H1 (cell line): Measurements from ENCODE around the gene CAMTA2. TPM values are rescaled to one million over a fixed set of nuclear protein-coding genes. Genes with fewer than 3 reads are reported as not detected.

Experiments used
- CTCF ChIA-PET: fragments of 300-600 bp; sonication (Branson Sonifier 250); formaldehyde crosslinking; loops from one replicate; lab custom pipeline; 2021; ENCODE audit not compliant: partially characterized antibody; lab: Charles Lee
- POLR2A ChIA-PET: fragments of 300-600 bp; sonication (Branson Sonifier 250); formaldehyde crosslinking; loops from one replicate; lab custom pipeline; 2021; ENCODE audit warnings: inconsistent platforms; ENCODE audit not compliant: partially characterized antibody; lab: Charles Lee
- DNase-seq, 2 experiments: peaks; one replicate each; pipeline versions ENCODE4 v3.0.0 to v3.0.0-alpha.2; 2010 to 2022; ENCODE audit warnings: low spot score in 2 of 2, low read depth in 1 of 2, mixed read lengths in 1 of 2
- FAIRE-seq: peaks from 2 replicates; lab custom pipeline; 2011; peaks lifted over from hg19 to GRCh38; lab: Jason Lieb, UNC
- H2AFZ ChIP-seq: 2 replicates; pipeline ENCODE4 v1.8.1; 2012; ENCODE audit warnings: low read length, inconsistent platforms
- H2AK5ac ChIP-seq: 2 replicates; pipeline ENCODE4 v1.6.1; 2013; ENCODE audit warnings: low read depth, low read length
- H2BK120ac ChIP-seq: replicated peaks from 2 replicates; pipeline ENCODE3; 2013; ENCODE audit warnings: low read depth, low read length, inconsistent platforms
- H2BK12ac ChIP-seq: 2 replicates; pipeline ENCODE4 v1.6.1; 2013; ENCODE audit warnings: low read depth, low read length
- H2BK15ac ChIP-seq: 2 replicates; pipeline ENCODE4 v1.6.1; 2013; ENCODE audit warnings: low read length
- H2BK20ac ChIP-seq: 2 replicates; pipeline ENCODE4 v1.6.1; 2013; ENCODE audit warnings: low read length
- H2BK5ac ChIP-seq: 2 replicates; pipeline ENCODE4 v1.6.1; 2013; ENCODE audit warnings: low read depth, low read length
- H3K14ac ChIP-seq: 2 replicates; pipeline ENCODE4 v1.6.1; 2013; ENCODE audit warnings: inconsistent platforms; ENCODE audit not compliant: insufficient read length
- H3K18ac ChIP-seq: 2 replicates; pipeline ENCODE4 v1.6.1; 2013; ENCODE audit warnings: low read length; ENCODE audit errors: extremely low read depth
- H3K23ac ChIP-seq: 2 replicates; pipeline ENCODE4 v1.6.1; 2013; ENCODE audit warnings: inconsistent platforms; ENCODE audit not compliant: insufficient read length
- H3K23me2 ChIP-seq: 2 replicates; pipeline ENCODE4 v1.6.1; 2013; ENCODE audit warnings: low read depth, low read length
- H3K27ac ChIP-seq: 2 replicates; pipeline ENCODE4 v1.6.1; 2011; ENCODE audit warnings: low read depth, low read length, inconsistent platforms
- H3K27me3 ChIP-seq, 4 experiments: replicated peaks in 1 of 4; 1 replicate in 1 of 4; 2 replicates in 3 of 4; pipeline versions ENCODE4 v1.6.1 to v1.8.1; 2011 to 2013; ENCODE audit warnings: low read length in 3 of 4, mild to moderate bottlenecking in 3 of 4, inconsistent platforms in 2 of 4, mixed read lengths in 2 of 4, moderate library complexity in 1 of 4; ENCODE audit not compliant: control insufficient read depth in 3 of 4, insufficient read depth in 3 of 4; ENCODE audit errors: extremely low read depth in 1 of 4
- H3K36me3 ChIP-seq, 4 experiments: 2 replicates each; pipeline versions ENCODE4 v1.6.1 to v1.8.1; 2011 to 2013; ENCODE audit warnings: mild to moderate bottlenecking in 4 of 4, low read length in 3 of 4, moderate library complexity in 2 of 4, control low read depth in 1 of 4, inconsistent platforms in 1 of 4; ENCODE audit not compliant: insufficient read depth in 4 of 4, control insufficient read depth in 2 of 4
- H3K4ac ChIP-seq: replicated peaks from 2 replicates; pipeline ENCODE3; 2013; ENCODE audit warnings: low read length, low read depth, mixed read lengths, inconsistent platforms; ENCODE audit not compliant: insufficient read length
- H3K4me1 ChIP-seq, 4 experiments: replicated peaks in 1 of 4; 1 replicate in 1 of 4; 2 replicates in 3 of 4; pipeline versions ENCODE4 v1.6.1 to v1.8.1; 2011 to 2013; ENCODE audit warnings: low read length in 3 of 4, inconsistent platforms in 2 of 4, mixed read lengths in 1 of 4; ENCODE audit not compliant: insufficient read depth in 4 of 4, control insufficient read depth in 3 of 4
- H3K4me2 ChIP-seq, 2 experiments: 2 replicates each; pipeline versions ENCODE4 v1.6.1 to v1.8.1; 2011 to 2013; ENCODE audit warnings: low read depth in 2 of 2, low read length in 2 of 2, control low read depth in 1 of 2, inconsistent platforms in 1 of 2, mild to moderate bottlenecking in 1 of 2; ENCODE audit not compliant: insufficient read depth in 1 of 2
- H3K4me3 ChIP-seq, 4 experiments: fragments of 200-600, 300-600 bp in 1 of 4; sonication (generic), shearing (Covaris generic), sonication (Bioruptor Twin) in 1 of 4; 2 replicates each; pipeline versions ENCODE4 v1.5.1 to v1.8.1; 2011 to 2016; ENCODE audit warnings: low read length in 4 of 4, low read depth in 3 of 4, control low read depth in 2 of 4, inconsistent platforms in 2 of 4, mild to moderate bottlenecking in 2 of 4, mixed read lengths in 1 of 4, moderate library complexity in 1 of 4; ENCODE audit not compliant: insufficient read depth in 2 of 4; ENCODE audit errors: extremely low read depth in 1 of 4
- H3K56ac ChIP-seq: replicated peaks from 2 replicates; pipeline ENCODE3; 2013; ENCODE audit warnings: low read depth, mild to moderate bottlenecking, mixed read lengths, low read length, inconsistent platforms; ENCODE audit not compliant: insufficient read length
- H3K79me1 ChIP-seq: 2 replicates; pipeline ENCODE4 v1.6.1; 2013; ENCODE audit warnings: low read depth, low read length, control low read depth
- H3K79me2 ChIP-seq, 2 experiments: 2 replicates each; pipeline versions ENCODE4 v1.6.1 to v1.8.1; 2012 to 2013; ENCODE audit warnings: low read length in 2 of 2, mild to moderate bottlenecking in 2 of 2, inconsistent platforms in 1 of 2; ENCODE audit not compliant: insufficient read depth in 2 of 2, control insufficient read depth in 1 of 2
- H3K9ac ChIP-seq, 4 experiments: replicated peaks in 1 of 4; 1 replicate in 1 of 4; 2 replicates in 3 of 4; pipeline versions ENCODE4 v1.6.1 to v1.8.1; 2011 to 2013; ENCODE audit warnings: low read depth in 3 of 4, low read length in 3 of 4, control low read depth in 2 of 4, mild to moderate bottlenecking in 2 of 4, moderate library complexity in 2 of 4, inconsistent platforms in 1 of 4; ENCODE audit errors: extremely low read depth in 1 of 4
- H3K9me3 ChIP-seq, 2 experiments: 2 replicates each; pipeline versions ENCODE4 v1.6.1 to v1.8.1; 2012 to 2013; ENCODE audit warnings: mild to moderate bottlenecking in 2 of 2, moderate library complexity in 2 of 2, control low read depth in 1 of 2, inconsistent platforms in 1 of 2, low read depth in 1 of 2, low read length in 1 of 2, mixed read lengths in 1 of 2; ENCODE audit not compliant: insufficient read depth in 2 of 2
- H4K20me1 ChIP-seq, 2 experiments: replicated peaks in 1 of 2; 2 replicates each; pipeline versions ENCODE3 to v1.8.1; 2011 to 2013; ENCODE audit warnings: inconsistent platforms in 2 of 2, low read length in 2 of 2, mild to moderate bottlenecking in 1 of 2; ENCODE audit not compliant: insufficient read depth in 2 of 2, control insufficient read depth in 1 of 2
- H4K5ac ChIP-seq: 2 replicates; pipeline ENCODE4 v1.6.1; 2013; ENCODE audit warnings: low read length, low read depth, mixed read lengths, inconsistent platforms; ENCODE audit not compliant: insufficient read length
- H4K8ac ChIP-seq: 2 replicates; pipeline ENCODE4 v1.8.0; 2013; ENCODE audit warnings: mild to moderate bottlenecking, moderate library complexity, low read length, inconsistent platforms; ENCODE audit not compliant: insufficient read depth; ENCODE audit errors: extremely low read depth
- H4K91ac ChIP-seq: replicated peaks from 2 replicates; pipeline ENCODE3; 2013; ENCODE audit warnings: low read length, mixed read lengths, inconsistent platforms; ENCODE audit not compliant: insufficient read length
- CHD2 ChIP-seq: IDR thresholded peaks from 2 replicates; pipeline ENCODE4 v1.6.1; 2012; ENCODE audit warnings: low read length, improper control_type of control experiment
- WGBS, 2 experiments: shearing (Covaris generic) in 1 of 2; methylation state at CpG; one replicate each; pipeline versions ENCODE4 v1.1.6 to v1.1.7; 2013 to 2015; ENCODE audit warnings: low lambda C conversion rate in 2 of 2, mixed read lengths in 2 of 2, inconsistent platforms in 1 of 2, low coverage in 1 of 2, missing lambda C conversion rate in 1 of 2; ENCODE audit not compliant: insufficient replicate concordance in 2 of 2, insufficient coverage in 1 of 2, insufficient read length in 1 of 2; ENCODE audit errors: extremely low coverage in 1 of 2, missing lambda C conversion rate in 1 of 2; 5-methylcytosine and 5-hydroxymethylcytosine counted together
- polyA plus RNA-seq, 7 experiments: library from polyadenylated mRNA; depleted of rRNA in 3 of 7; stranded (reverse) in 5 of 7; unstranded in 2 of 7; fragments of >200 nt in 5 of 7; fragments of 200-250 nt in 2 of 7; gene quantifications; 1 replicate in 5 of 7; 2 replicates in 1 of 7; 4 replicates in 1 of 7; pipeline versions ENCODE4 v1.2.1 to v1.2.3, GENCODE V29; 2011 to 2013; ENCODE audit warnings: missing spikeins in 2 of 7, mixed read lengths in 2 of 7
- total RNA-seq: library from RNA; stranded (reverse); fragmentation: NEBNext Ultra II Directional; extraction: Animal tissue kit (Norgen Biotek cat#: 25700); gene quantifications from 2 replicates; pipeline ENCODE4 v1.2.1, GENCODE V29; 2021

CAMTA2 gene
- total and polyA plus RNA-seq, 2 of the 8 experiments (the other 6 are each of a cell fraction or from before 2014, with no cell fraction given): 5.5 to 12.0 TPM

- H3K4ac ChIP-seq: no peak overlapping the region
- no peaks in the 10 kb centered on the region for H3K23me2 ChIP-seq
- FAIRE-seq (no peak), DNase-seq (no peak)
- no peak overlapping the region for H2BK5ac ChIP-seq
- H2BK12ac ChIP-seq: no peak overlapping the region
- no peak overlapping the region for H2AK5ac ChIP-seq
- no peak overlapping the region for H2AFZ ChIP-seq
- H3K56ac ChIP-seq: no peak overlapping the region
- H2BK120ac ChIP-seq: no peak overlapping the region
- CTCF ChIA-PET: interaction anchor here (1.5 to 2.2 kb wide), 2 partner anchors 7 to 50 kb away, joined by 4 to 9 read pairs; no protein-coding TSS in a partner anchor
- no peak overlapping the region for H3K27ac ChIP-seq
- H3K14ac ChIP-seq: no peak overlapping the region
- H3K79me2 ChIP-seq: no peaks in the 10 kb centered on the region
- no peak overlapping the region for H3K4me2 ChIP-seq
- POLR2A ChIA-PET: interaction anchor here (0.7 to 1.4 kb wide), 4 partner anchors 9 to 27 kb away, joined by 3 to 4 read pairs (median 4); no protein-coding TSS in a partner anchor
- H4K91ac ChIP-seq: no peak overlapping the region
- H3K9ac ChIP-seq: no peak overlapping the region
- 91% methylated on average over 6 of the region's 6 CpGs; no CpG with 5 or more reads in 1 of the 2 experiments for WGBS, 2 experiments
- H3K9me3 ChIP-seq: no peaks in the 10 kb centered on the region
- H3K4me3 ChIP-seq: no peak overlapping the region
- peaks cover 0 to 7% of the 10 kb centered on the region in 2 experiments for H4K20me1 ChIP-seq
- no peak overlapping the region for H2BK20ac ChIP-seq
- no peak overlapping the region for H3K18ac ChIP-seq
- H3K79me1 ChIP-seq: no peaks in the 10 kb centered on the region
- no peak overlapping the region for H2BK15ac ChIP-seq
- H3K23ac ChIP-seq: no peak overlapping the region
- no peaks in the 10 kb centered on the region for H3K27me3 ChIP-seq
- H4K5ac ChIP-seq: no peak overlapping the region
- peaks cover 15 to 50% (median 33%) of the 10 kb centered on the region in 4 experiments for H3K36me3 ChIP-seq
- H4K8ac ChIP-seq: no peak overlapping the region
- H3K4me1 ChIP-seq: no peaks in the 10 kb centered on the region
- TF ChIP-seq CHD2: no peak
- TF ChIP-seq, all 59 proteins: peak for 0
These were observed 24.5 kb upstream of the CAMTA2 start for GRCh38 chr17:5011928-5012327.
